CD4-positive, alpha-beta T cell (primary cell): Measurements from ENCODE around the gene GGPS1. TPM values are rescaled to one million over a fixed set of nuclear protein-coding genes. Genes with fewer than 3 reads are reported as not detected.

Experiments
- ATAC-seq: fragments of 200-7000 bp; cut with Tn5 transposase; one replicate; pipeline ENCODE4 v1.10.0; 2022; ENCODE audit warnings: mild to moderate bottlenecking; ENCODE audit not compliant: poor library complexity
- CTCF ChIA-PET: fragments of 350-600 bp; sonication (Branson Sonifier 250); formaldehyde crosslinking; loops from one replicate; lab custom pipeline; 2021; ENCODE audit warnings: antibody characterized with exemption, inconsistent platforms; lab: Charles Lee
- POLR2A ChIA-PET: fragments of 350-600 bp; sonication (Branson Sonifier 250); formaldehyde crosslinking; loops from one replicate; lab custom pipeline; 2021; ENCODE audit warnings: antibody characterized with exemption, inconsistent platforms; lab: Charles Lee
- DNase-seq, 14 experiments: peaks; one replicate each; pipeline ENCODE4 v3.0.0-alpha.2; 2013 to 2020; ENCODE audit warnings: mixed read lengths in 2 of 14
- H3K27ac ChIP-seq, 2 donors: one replicate each; pipeline versions ENCODE4 v1.5.1 to v1.7.0; 2013; ENCODE audit warnings: low read length in 2 of 2, low read depth in 1 of 2, mild to moderate bottlenecking in 1 of 2
- H3K27me3 ChIP-seq, 2 experiments: 1 replicate in 1 of 2; 2 replicates in 1 of 2; pipeline versions ENCODE4 v1.6.1 to v1.7.0; 2013; ENCODE audit warnings: low read length in 2 of 2, control low read depth in 1 of 2, mild to moderate bottlenecking in 1 of 2, moderate library complexity in 1 of 2; ENCODE audit not compliant: insufficient read depth in 2 of 2, control insufficient read depth in 1 of 2
- H3K36me3 ChIP-seq: one replicate; pipeline ENCODE4 v1.6.1; 2013; ENCODE audit warnings: low read length, control low read depth; ENCODE audit not compliant: insufficient read depth
- H3K4me1 ChIP-seq: one replicate; pipeline ENCODE4 v1.6.1; 2013; ENCODE audit warnings: low read length, control low read depth; ENCODE audit not compliant: insufficient read depth
- H3K4me3 ChIP-seq: one replicate; pipeline ENCODE4 v1.5.1; 2013; ENCODE audit warnings: mild to moderate bottlenecking, low read length, moderate library complexity
- H3K9me3 ChIP-seq, 2 experiments: 1 replicate in 1 of 2; 2 replicates in 1 of 2; pipeline versions ENCODE4 v1.6.1 to v1.7.0; 2013; ENCODE audit warnings: low read length in 2 of 2, mild to moderate bottlenecking in 2 of 2, control low read depth in 1 of 2, moderate library complexity in 1 of 2; ENCODE audit not compliant: control insufficient read depth in 1 of 2, insufficient read depth in 1 of 2
- H3K27ac Mint-ChIP-seq: one replicate; pipeline ENCODE4 v1.8.0; 2020; ENCODE audit warnings: mixed read lengths
- H3K27me3 Mint-ChIP-seq: one replicate; pipeline ENCODE4 v1.8.0; 2021; ENCODE audit warnings: mixed read lengths
- H3K36me3 Mint-ChIP-seq: one replicate; pipeline ENCODE4 v1.8.0; 2021; ENCODE audit warnings: low read depth, mixed read lengths
- H3K4me1 Mint-ChIP-seq: one replicate; pipeline ENCODE4 v1.8.0; 2021; ENCODE audit warnings: low read depth, mixed read lengths
- H3K4me3 Mint-ChIP-seq: one replicate; pipeline ENCODE4 v1.8.0; 2020; ENCODE audit warnings: mild to moderate bottlenecking, mixed read lengths
- H3K9me3 Mint-ChIP-seq: one replicate; pipeline ENCODE4 v1.8.0; 2020; ENCODE audit warnings: mixed read lengths
- intact Hi-C, 2 experiments: fragments of 100-400 bp; cut with DNase I in 1 of 2; cut with micrococcal nuclease in 1 of 2; formaldehyde crosslinking; loops; one replicate each; pipeline versions ENCODE4 v1.15.1 to v1.9.0; 2023 to 2025; cut with DNase I, micrococcal nuclease
- total RNA-seq, 174 experiments: library from RNA in 2 of 174; stranded (reverse) in 2 of 174; gene quantifications; one replicate each; pipeline ENCODE4 v1.2.3 and lab custom pipeline; 2021 to 2026
- TF ChIP-seq, protein P1 (sequence below): fragments of 200-600 bp; IDR thresholded peaks from one replicate; pipeline ENCODE4 v1.8.0; 2022; ENCODE audit warnings: antibody characterized with exemption, mild to moderate bottlenecking

Gene GGPS1
- total RNA-seq, 2 experiments from 2014 or later, result 20.6 to 20.9 TPM

DNA sequence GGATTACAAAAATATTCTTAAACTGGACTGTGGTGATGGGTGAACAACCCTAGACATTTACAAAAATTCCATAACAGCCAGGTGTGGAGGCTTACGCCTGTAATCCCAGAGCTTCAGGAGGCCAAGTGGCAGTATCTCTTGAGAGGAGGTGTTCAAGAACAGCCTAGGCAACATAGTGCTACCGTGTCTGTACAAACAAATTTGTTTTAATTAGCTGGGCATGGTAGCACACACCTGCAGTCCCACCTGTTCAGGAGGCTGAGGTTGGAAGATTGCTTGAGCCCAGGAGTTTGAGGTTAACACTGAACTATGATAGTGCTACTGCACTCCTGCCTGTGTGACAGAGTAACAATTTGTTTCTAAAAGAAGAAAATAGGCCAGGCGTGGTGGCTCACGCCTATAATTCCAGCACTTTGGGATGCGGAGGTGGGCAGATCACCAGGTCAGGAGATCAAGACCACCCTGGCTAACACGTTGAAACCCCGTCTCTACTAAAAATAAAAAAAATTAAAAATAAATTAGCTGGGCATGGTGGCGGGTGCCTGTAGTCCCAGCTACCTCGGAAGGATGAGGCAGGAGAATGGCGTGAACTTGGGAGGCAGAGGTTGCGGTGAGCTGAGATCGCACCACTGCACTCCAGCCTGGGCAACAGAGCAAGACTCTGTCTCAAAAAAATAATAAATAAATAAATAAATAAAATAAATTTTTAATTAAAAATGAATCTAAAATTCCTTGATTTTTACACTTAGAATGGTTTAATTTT is 37.4 kb upstream of the GGPS1 start:
- Histone ChIP-seq H3K4me3 (no peak overlapping the region), H3K36me3 (peaks cover 2% of the 10 kb centered on the region), H3K9me3 (peaks cover 0 to 7% of the 10 kb centered on the region in 2 experiments), H3K27me3 (no peaks in the 10 kb centered on the region), H3K27ac (no peak overlapping the region), H3K4me1 (peaks cover 46% of the 10 kb centered on the region)
- Mint-ChIP-seq H3K36me3 (peaks cover 18% of the 10 kb centered on the region), H3K27me3 (no peaks in the 10 kb centered on the region), H3K9me3 (no peaks in the 10 kb centered on the region), H3K4me3 (no peak overlapping the region), H3K27ac (peak overlapping the region; percentile 45), H3K4me1 (peaks cover 76% of the 10 kb centered on the region)
- DNase-seq (no peak), ATAC-seq (peak; percentile 21)
- CTCF ChIA-PET, result interaction anchor here (1.1 kb wide), 1 partner anchor 14 kb away, joined by 3 read pairs; no protein-coding TSS in a partner anchor
- intact Hi-C loops, result loop anchor here in 1 of 2 experiments (5.0 kb wide), 2 partner anchors 36 to 39 kb away; partner anchors contain the start of genes ARID4B and GGPS1
- TF ChIP-seq, protein P1, sequence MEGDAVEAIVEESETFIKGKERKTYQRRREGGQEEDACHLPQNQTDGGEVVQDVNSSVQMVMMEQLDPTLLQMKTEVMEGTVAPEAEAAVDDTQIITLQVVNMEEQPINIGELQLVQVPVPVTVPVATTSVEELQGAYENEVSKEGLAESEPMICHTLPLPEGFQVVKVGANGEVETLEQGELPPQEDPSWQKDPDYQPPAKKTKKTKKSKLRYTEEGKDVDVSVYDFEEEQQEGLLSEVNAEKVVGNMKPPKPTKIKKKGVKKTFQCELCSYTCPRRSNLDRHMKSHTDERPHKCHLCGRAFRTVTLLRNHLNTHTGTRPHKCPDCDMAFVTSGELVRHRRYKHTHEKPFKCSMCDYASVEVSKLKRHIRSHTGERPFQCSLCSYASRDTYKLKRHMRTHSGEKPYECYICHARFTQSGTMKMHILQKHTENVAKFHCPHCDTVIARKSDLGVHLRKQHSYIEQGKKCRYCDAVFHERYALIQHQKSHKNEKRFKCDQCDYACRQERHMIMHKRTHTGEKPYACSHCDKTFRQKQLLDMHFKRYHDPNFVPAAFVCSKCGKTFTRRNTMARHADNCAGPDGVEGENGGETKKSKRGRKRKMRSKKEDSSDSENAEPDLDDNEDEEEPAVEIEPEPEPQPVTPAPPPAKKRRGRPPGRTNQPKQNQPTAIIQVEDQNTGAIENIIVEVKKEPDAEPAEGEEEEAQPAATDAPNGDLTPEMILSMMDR, result no peak
- POLR2A ChIA-PET, result interaction anchor here (0.5 kb wide), 1 partner anchor 22 kb away, joined by 3 read pairs; no protein-coding TSS in a partner anchor

DNA sequence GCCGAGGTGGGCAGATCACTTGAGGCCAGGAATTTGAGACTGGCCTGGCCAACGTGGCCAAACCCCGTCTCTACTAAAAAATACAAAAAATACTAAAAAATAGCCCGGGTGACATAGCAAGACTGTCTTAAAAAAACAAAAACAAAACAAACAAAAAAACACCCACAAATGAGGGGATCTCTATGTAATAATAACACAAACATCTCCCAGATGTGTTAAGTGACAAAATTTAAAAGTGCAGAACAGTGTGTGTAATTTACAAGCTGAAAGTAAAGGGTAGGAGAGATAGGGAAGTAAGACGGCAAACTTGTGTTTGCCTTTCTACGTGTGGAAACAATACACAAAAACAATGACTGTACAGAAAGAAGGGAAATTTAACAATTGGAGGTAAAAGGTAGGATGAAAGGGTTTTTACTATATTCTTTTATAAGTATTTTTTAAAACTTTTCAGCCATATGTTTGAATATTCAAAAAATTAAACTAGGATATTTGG is 36.7 kb upstream of the GGPS1 start:
- intact Hi-C loops, result loop anchor here in 1 of 2 experiments (5.0 kb wide), 2 partner anchors 36 to 39 kb away; partner anchors contain the start of genes ARID4B and GGPS1
- Histone ChIP-seq H3K4me3 (no peak overlapping the region), H3K36me3 (peaks cover 2% of the 10 kb centered on the region), H3K9me3 (peaks cover 0 to 11% of the 10 kb centered on the region in 2 experiments), H3K27ac (no peak overlapping the region), H3K27me3 (no peaks in the 10 kb centered on the region), H3K4me1 (peaks cover 49% of the 10 kb centered on the region)
- peaks cover 70% of the 10 kb centered on the region for H3K4me1 Mint-ChIP-seq
- TF ChIP-seq, protein P1, result no peak
- POLR2A ChIA-PET, result interaction anchor here (1.0 kb wide), 1 partner anchor 34 kb away, joined by 3 read pairs; no protein-coding TSS in a partner anchor
- H3K9me3 Mint-ChIP-seq, result no peaks in the 10 kb centered on the region
- H3K4me3 Mint-ChIP-seq, result no peak overlapping the region
- CTCF ChIA-PET, result no interaction called here
- H3K36me3 Mint-ChIP-seq, result peaks cover 13% of the 10 kb centered on the region
- ATAC-seq (no peak), DNase-seq (no peak)
- no peaks in the 10 kb centered on the region for H3K27me3 Mint-ChIP-seq
- no peak overlapping the region for H3K27ac Mint-ChIP-seq

DNA sequence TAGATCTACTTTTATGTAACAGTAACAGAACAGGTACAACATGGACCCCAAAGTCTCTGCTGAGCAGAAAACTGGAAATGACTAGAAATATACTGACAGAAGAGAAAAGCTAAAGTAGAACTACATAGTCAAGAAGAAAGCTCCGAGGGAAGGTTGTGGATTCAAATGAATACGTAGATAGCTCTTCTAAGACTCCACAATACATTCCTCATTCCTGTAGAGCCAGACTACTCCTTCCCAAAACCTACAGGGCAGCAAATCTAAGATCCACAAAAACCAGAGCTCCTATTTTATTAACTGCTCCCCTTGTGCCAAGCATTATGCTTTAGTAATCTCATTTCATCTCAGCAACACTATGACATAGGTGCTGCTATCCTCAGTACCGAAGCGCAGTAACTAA is 35.6 kb upstream of the GGPS1 start:
- Histone ChIP-seq H3K9me3 (peaks cover 0 to 12% of the 10 kb centered on the region in 2 experiments), H3K4me3 (no peak overlapping the region), H3K27ac (no peak overlapping the region), H3K27me3 (no peaks in the 10 kb centered on the region), H3K4me1 (peaks cover 49% of the 10 kb centered on the region), H3K36me3 (no peaks in the 10 kb centered on the region)
- Mint-ChIP-seq H3K27ac (peak overlapping the region; percentile 50), H3K4me1 (peaks cover 69% of the 10 kb centered on the region), H3K36me3 (peaks cover 19% of the 10 kb centered on the region), H3K9me3 (no peaks in the 10 kb centered on the region), H3K4me3 (peak overlapping the region; percentile 48), H3K27me3 (no peaks in the 10 kb centered on the region)
- ChIA-PET CTCF (interaction anchor here (0.9 kb wide), 1 partner anchor 39 kb away, joined by 3 read pairs; no protein-coding TSS in a partner anchor), POLR2A (interaction anchor here (1.0 kb wide), 2 partner anchors 20 to 32 kb away, joined by 3 read pairs; no protein-coding TSS in a partner anchor)
- DNase-seq (no peak), ATAC-seq (no peak)
- intact Hi-C loops, result loop anchor here in 1 of 2 experiments (5.0 kb wide), 2 partner anchors 35 to 40 kb away; partner anchors contain the start of genes ARID4B and GGPS1
- TF ChIP-seq, protein P1, result no peak
